GM12872 (cell line): Measurements from ENCODE around the gene CCR5AS.

Experiments used
- CTCF ChIP-seq: IDR thresholded peaks from 3 replicates; pipeline ENCODE4 v1.5.1; 2011; ENCODE audit warnings: low read depth, mild to moderate bottlenecking, low read length, moderate library complexity; ENCODE audit not compliant: insufficient read depth

CCR5AS gene

GRCh38 chr3:46356909-46357308 is 50.0 kb downstream of the CCR5AS start:
- TF ChIP-seq CTCF: no peak

GRCh38 chr3:46356276-46356675 is 50.6 kb downstream of the CCR5AS start:
- no peak for TF ChIP-seq CTCF

- no peak for TF ChIP-seq CTCF
Observed at GRCh38 chr3:46354984-46355383, 51.9 kb downstream of the CCR5AS start.

GRCh38 chr3:46354478-46354877 is 52.4 kb downstream of the CCR5AS start:
- TF ChIP-seq CTCF: no peak

- no peak for TF ChIP-seq CTCF
Observed at GRCh38 chr3:46353647-46354410, 53.0 kb downstream of the CCR5AS start, which contains the start of gene CCR2. Gene CCR2, plus strand, starts transcription at chr3:46354111. Its CDS starts 3,417 bp downstream, at chr3:46357528.

GRCh38 chr3:46353090-46353489 is 53.8 kb downstream of the CCR5AS start:
- no peak for TF ChIP-seq CTCF

- no peak for TF ChIP-seq CTCF
Observed at GRCh38 chr3:46351646-46352045, 55.2 kb downstream of the CCR5AS start.

- no peak for TF ChIP-seq CTCF
Observed at GRCh38 chr3:46350262-46350565, 56.7 kb downstream of the CCR5AS start.
